Activated CD4-positive, CD25-positive, alpha-beta regulatory T cell treated with anti-CD3 and anti-CD28 coated beads, Interleukin-2, amount 50 U/mL, for 72 hours (primary cell): ENCODE measurements around the gene WDR83.
"Not testable (repeated sequence)": the region's sequence is repeated elsewhere in the genome, so short reads cannot be mapped to it uniquely, and the experiment has no call there.

Experiments
- DNase-seq: peaks from one replicate; pipeline ENCODE4 v3.0.0; 2021

The WDR83 gene, protein sequence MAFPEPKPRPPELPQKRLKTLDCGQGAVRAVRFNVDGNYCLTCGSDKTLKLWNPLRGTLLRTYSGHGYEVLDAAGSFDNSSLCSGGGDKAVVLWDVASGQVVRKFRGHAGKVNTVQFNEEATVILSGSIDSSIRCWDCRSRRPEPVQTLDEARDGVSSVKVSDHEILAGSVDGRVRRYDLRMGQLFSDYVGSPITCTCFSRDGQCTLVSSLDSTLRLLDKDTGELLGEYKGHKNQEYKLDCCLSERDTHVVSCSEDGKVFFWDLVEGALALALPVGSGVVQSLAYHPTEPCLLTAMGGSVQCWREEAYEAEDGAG

DNA sequence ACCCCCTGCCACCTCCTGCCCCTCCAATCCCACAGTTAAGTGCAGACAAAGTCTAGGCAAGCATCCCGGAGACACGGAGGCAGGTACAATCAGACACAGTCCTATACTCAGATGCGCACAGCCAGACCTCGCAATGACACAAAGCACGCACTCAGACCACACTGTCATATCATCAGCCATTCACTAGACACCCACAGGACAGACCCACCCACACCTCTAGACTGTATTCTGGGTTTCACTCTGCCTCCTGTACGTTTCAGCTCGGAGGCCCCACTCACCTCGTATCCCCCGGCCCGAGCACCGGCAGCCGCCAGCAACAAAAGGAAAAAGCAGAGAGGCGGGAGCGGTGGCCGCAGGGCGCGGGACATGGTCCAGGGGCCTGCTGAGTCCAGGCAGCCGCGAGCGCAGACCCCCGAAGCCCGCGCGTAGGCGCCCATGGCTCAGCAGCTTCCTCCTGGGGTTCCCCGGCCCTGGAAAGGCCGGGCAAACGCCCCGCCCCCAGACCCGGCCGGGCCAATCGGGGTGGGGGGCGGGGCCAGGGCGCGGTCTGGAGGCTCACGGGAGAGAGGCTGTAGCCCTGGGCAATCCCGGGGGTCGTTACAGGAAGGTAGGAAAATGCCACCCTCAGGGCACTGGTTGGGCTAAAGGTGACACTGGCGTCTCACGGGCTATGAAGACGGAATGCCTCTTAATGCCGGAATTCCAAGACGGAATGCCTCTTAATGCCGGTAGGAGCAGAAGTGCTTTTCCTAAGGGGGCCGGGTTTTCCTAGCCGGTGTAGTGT is at the start of gene WDR83, which contains the start of gene MAN2B1:
Gene WDR83, plus strand, starts transcription at position 543 of the 784 bp plus-strand sequence. CDS start 2,984 bp downstream, outside the sequence.
Gene MAN2B1, minus strand, starts transcription at position 478 of the 784 bp plus-strand sequence. Its CDS starts 41 bp downstream, at position 437.
- DNase-seq, result peak; percentile 76

DNA sequence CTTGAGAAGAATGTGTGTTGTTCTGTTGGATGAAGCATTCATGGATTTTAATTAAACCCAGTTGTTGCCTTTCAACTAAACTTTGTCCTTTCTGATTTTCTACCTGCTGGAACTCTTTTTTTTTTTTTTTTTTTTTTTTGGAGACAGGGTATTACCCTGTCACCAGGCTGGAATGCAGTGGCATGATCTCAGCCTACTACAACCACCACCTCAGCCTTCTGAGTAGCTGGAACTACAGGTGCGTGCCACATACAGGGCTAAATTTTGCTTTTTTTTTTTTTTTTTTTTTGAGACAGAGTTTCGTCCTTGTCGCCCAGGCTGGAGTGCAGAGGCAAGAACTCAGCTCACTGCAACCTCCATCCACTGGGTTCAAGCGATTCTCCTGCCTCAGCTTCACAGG is 49.0 kb upstream of the WDR83 start:
- no peak for DNase-seq

DNA sequence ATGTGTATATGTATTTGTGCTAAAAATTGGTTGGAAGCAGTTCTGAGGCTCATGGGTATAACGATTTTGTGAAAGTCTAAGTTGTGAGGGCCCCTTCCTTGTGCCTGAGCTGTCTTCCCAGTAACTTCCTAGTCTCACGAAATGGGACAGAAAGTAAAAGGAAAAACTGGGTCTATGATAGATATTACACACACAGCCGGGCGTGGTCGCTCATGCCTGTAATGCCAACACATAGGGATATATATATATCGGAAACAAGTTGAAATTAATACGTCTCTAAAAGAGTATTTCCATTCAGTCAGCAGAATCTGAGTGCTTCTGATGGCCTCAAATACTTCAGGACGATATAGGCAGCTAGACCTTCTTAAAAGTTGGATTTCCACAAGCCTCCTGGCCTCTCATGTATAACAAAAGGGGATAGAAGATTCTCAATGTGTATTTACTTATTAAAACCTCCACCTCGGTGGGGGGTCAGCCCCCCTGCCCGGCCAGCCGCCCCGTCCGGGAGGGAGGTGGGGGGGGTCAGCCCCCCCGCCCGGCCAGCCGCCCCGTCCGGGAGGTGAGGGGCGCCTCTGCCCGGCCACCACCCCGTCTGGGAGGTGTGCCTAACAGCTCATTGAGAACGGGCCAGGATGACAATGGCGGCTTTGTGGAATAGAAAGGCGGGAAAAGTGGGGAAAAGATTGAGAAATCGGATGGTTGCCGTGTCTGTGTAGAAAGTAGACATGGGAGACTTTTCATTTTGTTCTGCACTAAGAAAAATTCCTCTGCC is 45.2 kb upstream of the WDR83 start:
- DNase-seq, result not testable (repeated sequence)

DNA sequence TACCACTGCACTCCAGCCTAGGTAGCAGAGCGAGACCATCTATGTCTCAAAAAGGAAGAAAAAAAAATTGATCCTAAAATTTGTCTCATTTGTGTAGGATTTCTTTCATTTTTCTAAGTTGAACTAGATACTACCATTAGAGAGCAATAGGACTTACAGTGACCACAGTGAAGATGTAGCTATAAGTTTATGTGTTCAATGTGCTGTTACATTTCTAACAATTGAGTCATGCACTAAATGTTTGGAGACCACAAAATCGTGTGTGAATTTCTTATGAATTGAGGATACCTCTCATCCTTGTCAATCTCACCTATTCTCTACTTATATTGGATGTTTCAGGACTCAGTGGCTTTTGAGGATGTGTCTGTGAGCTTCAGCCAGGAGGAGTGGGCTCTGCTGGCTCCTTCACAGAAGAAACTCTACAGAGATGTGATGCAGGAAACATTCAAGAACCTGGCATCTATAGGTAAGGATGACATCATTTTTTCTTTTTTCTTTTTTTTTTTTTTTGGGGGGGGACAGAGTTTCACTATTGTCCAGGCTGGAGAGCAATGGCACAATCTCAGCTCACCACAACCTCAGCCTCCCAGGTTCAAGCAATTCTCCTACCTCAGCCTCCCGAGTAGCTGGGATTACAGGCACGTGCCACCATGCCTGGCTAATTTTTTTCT is 43.1 kb upstream of the WDR83 start:
- DNase-seq, result no peak

DNA sequence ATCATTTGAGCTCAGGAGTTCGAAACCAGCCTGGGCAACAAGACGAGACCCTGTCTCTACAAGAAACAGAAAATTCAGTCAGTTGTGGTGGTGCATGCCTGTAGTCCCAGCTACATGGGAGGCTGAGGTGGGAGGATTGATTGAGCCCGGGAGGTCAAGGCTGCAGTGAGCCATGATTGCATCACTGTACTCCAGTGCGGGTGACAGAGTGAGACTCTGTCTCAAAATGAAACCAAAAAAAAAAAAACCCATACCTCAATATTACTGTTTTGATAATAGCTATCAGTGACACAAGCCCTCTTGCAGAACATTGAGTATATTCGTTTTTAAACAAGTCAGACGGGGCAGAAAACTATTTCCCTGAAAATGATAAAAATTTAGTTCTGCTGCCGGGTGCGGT is 39.6 kb upstream of the WDR83 start:
- no peak for DNase-seq

DNA sequence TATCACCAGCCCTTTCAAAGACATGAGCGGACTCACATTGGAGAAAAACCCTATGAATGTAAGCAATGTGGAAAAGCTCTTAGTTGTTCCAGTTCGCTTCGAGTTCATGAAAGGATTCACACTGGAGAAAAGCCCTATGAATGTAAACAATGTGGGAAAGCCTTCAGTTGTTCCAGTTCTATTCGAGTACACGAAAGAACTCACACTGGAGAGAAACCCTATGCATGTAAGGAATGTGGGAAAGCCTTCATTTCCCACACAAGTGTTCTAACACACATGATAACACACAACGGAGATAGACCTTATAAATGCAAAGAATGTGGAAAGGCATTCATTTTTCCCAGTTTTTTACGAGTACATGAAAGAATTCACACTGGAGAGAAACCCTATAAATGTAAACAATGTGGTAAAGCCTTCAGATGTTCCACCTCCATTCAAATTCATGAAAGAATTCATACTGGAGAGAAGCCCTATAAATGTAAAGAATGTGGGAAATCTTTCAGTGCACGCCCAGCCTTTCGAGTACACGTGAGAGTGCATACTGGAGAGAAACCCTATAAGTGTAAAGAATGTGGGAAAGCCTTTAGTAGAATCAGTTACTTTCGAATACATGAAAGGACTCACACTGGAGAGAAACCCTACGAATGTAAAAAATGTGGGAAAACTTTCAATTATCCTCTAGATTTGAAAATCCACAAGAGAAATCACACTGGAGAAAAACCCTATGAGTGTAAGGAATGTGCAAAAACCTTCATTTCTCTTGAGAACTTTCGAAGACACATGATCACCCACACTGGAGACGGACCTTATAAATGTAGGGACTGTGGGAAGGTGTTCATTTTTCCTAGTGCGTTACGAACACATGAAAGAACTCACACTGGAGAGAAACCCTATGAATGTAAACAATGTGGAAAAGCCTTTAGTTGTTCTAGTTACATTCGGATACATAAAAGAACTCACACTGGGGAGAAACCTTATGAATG is 38.3 kb upstream of the WDR83 start:
- DNase-seq, result no peak

DNA sequence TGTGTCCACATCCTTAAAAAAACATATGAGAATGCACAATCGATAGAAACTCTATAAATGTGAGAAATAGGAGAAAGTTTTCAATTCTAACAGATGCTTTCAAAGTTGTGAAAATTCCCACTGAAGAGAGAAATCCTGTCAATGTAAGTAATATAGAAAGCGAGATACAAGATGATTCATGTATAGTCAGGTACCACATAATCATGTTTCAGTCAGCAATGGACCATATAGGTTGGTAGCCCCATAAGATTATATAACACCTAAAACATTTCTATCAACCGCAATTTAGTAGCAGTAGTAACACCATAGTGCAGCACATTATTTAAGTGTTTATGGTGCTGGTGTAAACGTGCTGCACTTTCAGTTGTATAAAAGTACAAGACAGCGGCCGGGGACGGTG is 37.4 kb upstream of the WDR83 start:
- DNase-seq, result no peak

DNA sequence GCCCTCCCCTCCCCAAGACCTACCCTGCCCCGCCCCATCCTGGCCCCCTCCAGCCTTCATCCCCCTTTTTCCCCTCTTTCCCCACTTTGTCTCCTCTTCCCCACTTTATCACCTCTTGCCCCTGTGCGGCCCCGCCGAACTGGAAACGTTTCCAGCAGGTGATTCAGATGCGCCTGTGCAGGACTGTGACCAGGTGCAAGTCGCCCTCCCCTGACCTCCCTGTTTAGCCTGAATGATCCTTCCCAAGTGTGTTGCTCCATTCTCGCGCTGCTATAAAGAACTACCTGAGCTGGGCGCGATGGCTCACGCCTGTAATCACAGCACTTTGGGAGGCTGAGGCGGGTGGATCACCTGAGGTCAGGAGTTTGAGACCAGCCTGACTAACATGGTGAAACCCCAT is 30.0 kb upstream of the WDR83 start:
- no peak for DNase-seq

DNA sequence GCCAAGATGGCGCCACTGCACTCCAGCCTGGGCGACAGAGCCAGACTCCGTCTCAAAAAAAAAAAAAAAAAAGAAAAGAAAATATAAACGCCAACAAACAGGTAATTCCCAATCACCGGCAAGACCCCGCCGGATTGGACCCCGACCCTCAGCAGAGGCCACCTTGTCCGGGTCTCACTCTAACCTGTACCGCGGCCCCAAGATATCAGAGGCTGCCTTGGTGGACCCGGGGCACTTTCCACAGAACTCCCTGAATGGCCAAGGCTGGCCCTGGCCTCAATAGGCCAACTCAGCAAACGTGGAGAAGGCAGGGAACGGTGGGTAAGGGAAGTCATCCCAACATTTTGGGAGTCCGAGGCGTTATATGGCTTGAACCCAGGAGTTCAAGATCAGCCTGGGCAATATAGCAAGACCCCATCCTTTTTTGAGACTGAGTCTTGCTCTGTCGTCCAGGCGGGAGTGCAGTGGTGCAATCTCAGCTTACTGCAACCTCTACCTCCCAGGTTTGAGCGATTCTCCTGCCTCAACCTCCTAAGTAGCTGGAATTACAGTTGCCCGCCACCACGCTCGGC is 27.9 kb upstream of the WDR83 start:
- no peak for DNase-seq

DNA sequence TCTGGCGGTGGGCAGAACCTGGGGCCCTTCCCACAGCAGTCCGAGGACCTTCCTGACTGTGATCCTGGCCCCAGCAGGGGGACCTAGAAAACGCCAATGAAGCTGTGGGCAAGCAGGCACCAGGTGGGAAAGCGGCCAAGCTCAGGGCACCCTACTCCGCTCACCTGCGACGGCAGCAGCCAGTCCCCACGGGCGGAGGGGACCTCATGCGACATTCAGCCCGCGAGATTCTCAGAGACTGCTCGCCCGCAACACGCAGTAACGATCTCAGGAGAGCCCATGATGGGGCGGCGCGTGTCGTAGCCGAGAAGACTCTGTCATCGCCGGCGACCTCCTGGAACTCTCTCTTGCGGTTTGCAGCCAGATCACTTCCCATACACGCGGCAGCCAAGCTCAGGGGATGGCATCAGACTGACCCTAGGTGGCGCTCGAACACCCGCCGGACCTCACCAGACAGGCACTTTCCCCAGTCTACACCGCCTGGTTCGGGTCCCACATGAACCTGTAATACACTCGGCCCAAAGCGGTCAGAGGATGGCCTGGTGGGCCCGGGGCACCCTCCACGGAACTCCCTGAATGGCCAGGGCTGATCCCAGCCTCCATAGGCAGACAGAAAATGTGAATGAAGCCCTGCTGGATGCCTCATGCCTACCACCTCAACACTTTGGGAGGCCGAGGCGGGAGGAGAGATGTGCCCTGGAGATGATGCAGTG is 26.6 kb upstream of the WDR83 start:
- DNase-seq, result peak; percentile 80

DNA sequence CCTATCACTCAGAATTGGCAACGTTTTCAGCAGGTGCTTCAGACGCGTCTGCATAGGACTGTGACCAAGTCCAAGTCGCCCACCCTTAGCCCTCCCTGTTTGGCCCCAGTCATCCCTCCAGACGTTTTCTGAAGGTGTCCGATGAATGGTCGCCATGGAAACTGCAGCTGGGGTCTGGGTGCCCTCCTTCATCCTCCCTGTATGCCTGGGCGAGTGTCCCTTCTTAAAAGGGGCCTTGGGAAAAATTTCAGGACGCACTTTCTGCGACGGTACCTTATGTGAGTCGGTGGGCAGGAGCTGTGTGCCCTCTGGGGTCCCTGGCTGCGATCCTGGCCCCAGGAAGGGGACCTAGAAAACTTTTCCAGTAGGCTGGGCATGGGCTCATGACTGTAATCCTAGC is 25.2 kb upstream of the WDR83 start:
- DNase-seq, result no peak

DNA sequence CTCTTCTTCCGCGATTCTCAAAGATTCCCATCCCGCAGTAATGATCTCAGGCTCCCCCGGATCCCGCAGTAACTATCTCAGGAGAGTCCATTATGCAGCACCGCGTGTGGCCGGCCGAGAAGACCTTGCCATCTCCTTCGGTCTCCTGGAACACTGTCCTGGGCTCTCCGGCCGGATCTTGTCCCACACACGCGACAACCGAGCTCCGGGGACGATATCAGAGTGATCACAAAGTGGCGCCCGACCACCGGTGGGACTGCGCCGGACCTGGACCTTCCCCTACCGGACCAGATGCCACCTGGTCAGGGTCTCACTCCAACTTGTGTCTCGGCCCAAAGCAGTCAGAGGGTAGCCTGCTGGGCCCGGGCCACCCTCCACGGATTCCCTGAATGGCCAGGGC is 24.1 kb upstream of the WDR83 start:
- DNase-seq, result no peak

DNA sequence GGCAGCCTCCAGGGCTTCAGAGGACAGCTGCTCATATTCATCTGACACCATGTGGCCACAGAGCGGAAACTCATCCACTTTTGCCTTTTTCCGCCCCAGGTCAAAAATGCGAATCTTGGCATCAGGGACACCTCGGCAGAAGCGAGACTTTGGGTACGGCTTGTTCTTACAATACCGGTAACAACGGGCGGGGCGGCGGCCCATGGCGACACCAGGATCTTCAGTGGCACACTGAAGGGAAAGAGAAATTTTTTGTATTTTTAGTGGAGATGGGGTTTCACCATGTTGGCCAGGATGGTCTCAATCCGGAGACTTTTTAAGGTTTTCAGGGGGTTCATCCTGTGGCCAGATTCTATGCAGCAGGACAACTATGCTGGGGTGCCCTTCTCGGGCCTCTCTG is 22.9 kb upstream of the WDR83 start:
- DNase-seq, result not testable (repeated sequence)

DNA sequence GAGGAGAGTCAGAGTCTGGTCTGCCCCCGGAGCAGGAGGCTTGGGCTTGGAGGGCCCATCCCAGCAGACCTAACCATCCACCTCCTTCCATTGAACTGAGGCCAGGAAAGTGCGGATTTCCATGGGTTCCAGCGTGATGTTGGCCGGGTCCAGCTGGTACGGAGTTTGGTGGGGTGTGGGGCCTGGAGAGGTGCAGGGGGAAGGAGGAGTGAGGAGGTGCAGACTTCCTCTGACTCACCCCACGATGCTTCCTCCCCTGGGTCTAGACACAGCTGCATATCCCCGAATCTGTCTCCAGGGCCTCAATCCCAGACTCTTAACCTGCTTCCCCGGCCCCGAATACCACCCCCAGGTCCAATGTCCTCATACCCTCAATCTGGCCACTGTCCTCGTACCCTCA is 20.1 kb upstream of the WDR83 start:
- no peak for DNase-seq

DNA sequence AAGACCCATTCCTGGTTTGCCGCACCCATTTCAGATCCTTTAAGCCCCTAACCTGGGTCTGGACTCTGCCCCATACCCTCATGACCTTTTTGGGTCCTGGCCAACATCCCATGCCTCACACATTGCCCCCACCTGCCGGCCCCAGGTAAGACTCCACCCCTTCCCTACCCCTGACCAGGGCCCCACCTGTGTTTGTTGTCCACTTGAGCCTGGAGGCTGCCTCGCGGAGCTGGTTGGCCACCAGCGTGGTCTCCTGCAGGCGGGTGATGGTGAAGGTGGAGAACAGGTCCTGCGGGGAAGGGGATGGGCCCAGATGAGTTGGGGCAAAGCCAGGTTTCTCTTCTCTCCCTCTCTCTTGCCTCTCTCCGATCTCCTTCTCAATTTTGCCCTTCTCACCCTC is 19.6 kb upstream of the WDR83 start:
- DNase-seq, result no peak

DNA sequence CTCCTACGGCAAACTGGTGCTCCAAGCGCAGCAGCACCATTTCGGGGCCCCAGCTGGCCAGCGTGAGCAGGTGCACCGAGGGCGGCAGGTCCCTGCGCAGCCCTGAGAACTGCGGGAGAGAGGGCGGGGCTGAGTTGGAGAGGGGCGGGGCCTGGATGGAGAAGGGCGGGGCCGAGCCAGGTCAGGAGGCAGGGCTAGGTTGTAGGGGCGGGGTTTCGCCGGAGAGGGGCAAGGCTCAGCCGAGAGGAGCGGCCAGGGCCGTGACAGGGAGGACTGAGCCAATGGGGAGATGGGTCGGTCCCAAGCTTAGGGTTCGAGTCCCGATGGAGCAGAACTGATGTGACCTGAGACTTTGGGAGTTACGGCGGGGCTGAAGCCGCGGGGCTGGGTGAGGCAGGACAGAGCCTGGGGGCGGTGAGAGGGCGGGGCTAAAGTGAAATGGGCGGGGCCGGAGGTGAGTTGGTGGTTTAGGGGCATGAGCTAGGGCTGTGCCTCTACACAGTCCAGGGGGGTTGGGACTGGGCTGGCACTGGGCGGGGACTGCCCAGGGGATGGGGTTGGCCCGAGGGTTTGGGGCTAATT is 19.0 kb upstream of the WDR83 start:
- DNase-seq, result peak; percentile 64

DNA sequence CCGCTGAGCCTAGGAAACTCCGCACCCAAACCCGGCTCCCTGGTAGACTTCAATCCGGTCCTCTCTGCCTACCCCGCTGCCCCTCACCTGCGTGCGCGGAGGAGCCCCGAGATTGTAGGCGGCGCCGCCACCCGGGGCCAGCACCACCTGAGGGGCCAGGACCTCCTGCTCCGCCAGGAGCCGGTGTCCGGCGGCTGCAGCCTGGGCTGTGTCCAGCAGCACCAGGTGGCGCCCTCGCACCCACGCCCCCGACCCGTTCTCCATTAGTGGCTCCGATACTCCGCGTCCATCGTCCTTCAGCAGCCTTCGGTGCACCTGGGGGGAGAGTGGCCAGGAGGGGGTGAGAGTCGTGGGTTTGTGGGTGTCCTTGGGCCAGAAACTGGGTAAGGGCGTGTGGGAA is 18.5 kb upstream of the WDR83 start:
- DNase-seq, result no peak

DNA sequence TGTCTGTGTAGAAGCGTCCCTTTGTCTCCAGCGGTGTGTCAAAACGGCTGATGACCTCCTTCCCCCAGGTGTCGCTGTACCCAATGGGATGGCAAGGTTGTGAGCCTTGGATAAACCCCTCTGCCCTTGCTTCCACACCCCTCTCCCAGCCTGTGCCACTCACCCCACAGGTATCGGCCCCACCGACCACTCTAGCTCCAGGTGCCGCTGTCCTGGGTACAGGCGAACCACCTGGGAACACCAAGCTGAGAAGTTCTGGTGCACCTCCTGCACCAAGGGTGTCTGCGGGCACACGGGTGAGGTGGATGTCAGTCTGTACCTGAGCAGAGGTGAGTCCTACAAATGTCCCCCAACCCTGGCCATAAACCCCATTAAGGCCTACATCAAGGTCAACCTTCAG is 16.7 kb upstream of the WDR83 start:
- no peak for DNase-seq

DNA sequence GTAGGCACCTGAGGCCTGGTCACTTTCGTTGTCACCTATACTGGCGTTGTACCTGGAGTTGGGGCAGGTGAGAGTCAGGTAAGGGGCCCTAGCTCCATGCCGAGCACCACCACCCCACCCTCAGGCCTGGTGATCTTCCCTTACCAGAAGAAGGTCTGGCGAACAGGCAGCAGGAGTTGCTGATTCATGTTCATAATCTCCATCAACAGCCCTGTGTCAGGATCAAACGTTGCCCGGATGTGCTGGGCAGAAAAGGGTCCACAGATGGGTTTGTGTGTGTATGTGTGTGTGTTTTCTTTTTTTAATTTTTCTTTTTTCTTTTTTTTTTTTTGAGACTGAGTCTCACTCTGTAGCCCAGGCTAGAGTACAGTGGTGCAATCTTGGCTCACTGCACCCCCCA is 14.4 kb upstream of the WDR83 start:
- DNase-seq, result no peak

DNA sequence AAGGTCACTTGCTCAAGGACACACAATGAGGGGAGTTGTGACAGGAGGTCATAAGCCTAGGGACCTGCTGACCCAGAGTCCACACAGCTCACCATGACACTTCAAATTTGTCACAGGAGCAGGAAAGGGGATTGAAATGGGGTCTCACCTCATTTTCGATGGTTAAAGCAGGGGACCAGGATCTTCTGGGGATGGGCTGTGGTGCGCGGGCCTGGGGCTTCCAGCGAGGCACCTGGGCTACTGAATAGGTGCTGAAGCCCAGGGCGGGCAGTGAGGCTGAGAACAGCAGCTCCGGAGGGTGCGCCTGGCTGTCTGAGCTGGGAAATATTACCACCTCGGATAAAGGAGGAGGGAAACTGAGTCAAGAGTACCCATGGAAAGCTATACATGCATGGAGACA is 11.1 kb upstream of the WDR83 start:
- DNase-seq, result no peak
